GM18498 (cell line): ENCODE measurements around the gene WT1.
"Not testable (repeated sequence)": the region's sequence is repeated elsewhere in the genome, so short reads cannot be mapped to it uniquely, and the experiment has no call there.

Experiments
- ATAC-seq: cut with Tn5 transposase; IDR thresholded peaks from one replicate; pipeline ENCODE4 v1.9.1; 2021; ENCODE audit warnings: mild to moderate bottlenecking, moderate library complexity; ENCODE audit not compliant: unreplicated experiment

The WT1 gene

GRCh38 chr11:32388871-32389770 lies 46.2 kb downstream of the WT1 start:
- no peak for ATAC-seq

GRCh38 chr11:32388365-32388764 lies 47.0 kb downstream of the WT1 start:
- no peak for ATAC-seq

- no peak for ATAC-seq
Measured at GRCh38 chr11:32387411-32387810, 47.9 kb downstream of the WT1 start.

GRCh38 chr11:32386770-32387377 lies 48.5 kb downstream of the WT1 start:
- no peak for ATAC-seq

- no peak for ATAC-seq
Measured at GRCh38 chr11:32385998-32386397, 49.3 kb downstream of the WT1 start.

GRCh38 chr11:32382339-32383049 lies 52.8 kb downstream of the WT1 start:
- no peak for ATAC-seq

GRCh38 chr11:32381179-32381578 lies 54.2 kb downstream of the WT1 start:
- ATAC-seq, result no peak

GRCh38 chr11:32379719-32380118 lies 55.6 kb downstream of the WT1 start:
- ATAC-seq, result no peak

GRCh38 chr11:32375826-32376225 lies 59.5 kb downstream of the WT1 start:
- no peak for ATAC-seq

- no peak for ATAC-seq
Measured at GRCh38 chr11:32374261-32374711, 61.1 kb downstream of the WT1 start.

- not testable (repeated sequence) for ATAC-seq
Measured at GRCh38 chr11:32369987-32370386, 65.4 kb downstream of the WT1 start.

- no peak for ATAC-seq
Measured at GRCh38 chr11:32366666-32367065, 68.7 kb downstream of the WT1 start.

DNA sequence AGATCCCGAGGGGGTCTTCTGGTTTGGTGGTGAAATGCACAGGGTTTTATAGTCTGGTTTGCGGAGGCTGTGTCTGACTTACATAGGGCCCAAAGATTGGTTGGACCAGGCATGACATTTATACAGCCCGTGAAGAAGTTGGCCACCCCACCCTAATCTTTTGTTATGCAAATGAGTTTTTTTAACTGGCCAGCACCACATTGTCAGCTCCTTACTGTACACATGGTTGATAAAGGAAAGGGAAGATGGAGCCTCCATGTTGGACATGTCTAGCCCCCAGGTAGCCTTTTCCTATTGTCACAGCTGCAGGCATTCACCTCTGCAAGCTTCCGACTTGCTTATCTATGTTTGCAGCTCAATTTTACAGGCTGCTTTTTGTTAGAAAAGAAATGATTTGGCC lies 70.1 kb downstream of the WT1 start:
- no peak for ATAC-seq

DNA sequence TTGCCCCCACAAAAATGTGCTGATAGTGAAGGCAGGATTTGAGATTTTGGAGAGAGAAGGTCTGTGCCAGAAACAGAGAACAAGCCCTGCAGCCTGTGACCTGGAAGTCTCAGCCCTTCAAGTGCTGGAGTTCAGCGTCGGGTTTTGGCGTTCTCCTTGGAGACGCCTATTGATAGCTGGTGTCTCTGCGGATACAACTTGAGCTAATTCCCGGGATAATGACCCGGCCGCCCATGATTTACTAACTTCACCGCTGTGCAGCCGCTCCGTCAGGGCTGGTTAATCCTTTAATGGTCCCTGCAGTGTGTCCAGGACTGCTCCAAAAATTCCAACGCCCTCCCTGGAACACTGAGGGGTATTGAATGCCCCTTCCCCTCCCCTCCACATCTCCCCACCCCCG lies 76.6 kb downstream of the WT1 start:
- ATAC-seq, result no peak

GRCh38 chr11:32353884-32354283 lies 81.5 kb downstream of the WT1 start:
- no peak for ATAC-seq

DNA sequence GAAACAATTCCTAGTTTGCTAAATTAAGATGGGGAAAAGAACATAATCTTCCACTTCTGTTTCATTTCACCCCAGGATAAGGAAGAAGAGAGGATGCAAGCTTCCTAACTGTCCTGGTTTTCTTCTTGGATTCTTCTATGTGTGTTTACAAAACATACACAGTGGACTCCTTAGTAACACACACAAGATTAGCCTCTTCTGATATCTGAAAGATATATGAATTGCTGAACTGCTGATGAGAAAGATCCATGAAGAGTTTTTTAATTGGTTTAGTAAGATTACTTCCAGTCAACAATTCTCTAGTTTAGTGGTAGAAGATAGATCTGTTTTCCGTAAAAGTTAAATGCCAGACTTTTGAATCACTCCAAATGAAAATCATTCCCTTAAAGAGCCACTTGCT lies 86.8 kb downstream of the WT1 start:
- ATAC-seq, result no peak

DNA sequence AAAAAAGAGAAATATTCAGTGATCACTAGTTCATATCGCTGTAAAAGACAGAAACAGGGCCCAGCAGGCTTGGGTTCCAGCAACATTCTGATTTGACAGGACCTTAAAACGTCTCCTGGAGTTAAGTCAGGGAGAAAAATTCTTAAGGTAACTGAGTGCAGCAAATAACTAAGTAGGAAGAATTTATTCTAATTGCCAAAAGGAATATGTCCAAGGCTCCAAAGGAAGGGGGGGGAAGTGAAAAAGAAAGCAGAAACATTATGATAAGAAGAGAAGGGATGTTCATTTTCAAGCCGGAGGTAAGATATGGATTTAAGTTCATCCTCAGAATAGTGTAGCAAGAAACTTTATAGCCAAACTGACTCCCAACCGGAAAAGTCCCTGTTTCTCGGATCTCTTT lies 90.4 kb downstream of the WT1 start:
- no peak for ATAC-seq

DNA sequence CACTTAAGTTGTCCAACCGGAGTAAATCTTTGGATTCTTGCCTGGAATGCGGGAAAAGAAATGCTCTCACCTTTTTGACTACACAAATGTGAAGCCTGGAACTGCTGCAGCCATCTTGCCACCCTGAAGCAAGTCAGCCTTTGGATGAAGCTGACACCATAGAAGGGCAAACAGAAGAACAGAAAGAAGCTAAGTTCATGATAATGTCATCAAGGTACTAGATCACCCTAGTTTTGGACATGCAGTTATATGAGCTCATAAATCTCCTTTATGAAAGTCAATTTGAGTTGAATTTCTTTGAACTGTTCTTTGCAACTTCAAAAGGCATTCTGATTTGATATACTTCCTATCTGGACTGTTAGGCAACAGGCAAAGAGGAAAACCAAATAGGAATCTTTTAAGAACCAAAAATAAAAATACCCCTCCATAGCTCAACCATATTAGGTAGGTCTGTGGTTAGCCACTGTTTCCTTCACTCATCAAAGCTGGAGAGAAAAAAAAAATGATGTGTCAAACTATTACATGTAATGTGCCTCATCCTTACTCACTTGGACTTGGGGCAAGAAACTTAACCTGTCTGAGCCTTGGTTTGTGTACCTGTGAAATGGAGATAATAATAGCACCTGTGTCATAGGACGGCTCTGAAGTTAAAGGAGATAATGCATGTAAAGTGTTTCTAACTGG lies 91.9 kb downstream of the WT1 start:
- no peak for ATAC-seq

DNA sequence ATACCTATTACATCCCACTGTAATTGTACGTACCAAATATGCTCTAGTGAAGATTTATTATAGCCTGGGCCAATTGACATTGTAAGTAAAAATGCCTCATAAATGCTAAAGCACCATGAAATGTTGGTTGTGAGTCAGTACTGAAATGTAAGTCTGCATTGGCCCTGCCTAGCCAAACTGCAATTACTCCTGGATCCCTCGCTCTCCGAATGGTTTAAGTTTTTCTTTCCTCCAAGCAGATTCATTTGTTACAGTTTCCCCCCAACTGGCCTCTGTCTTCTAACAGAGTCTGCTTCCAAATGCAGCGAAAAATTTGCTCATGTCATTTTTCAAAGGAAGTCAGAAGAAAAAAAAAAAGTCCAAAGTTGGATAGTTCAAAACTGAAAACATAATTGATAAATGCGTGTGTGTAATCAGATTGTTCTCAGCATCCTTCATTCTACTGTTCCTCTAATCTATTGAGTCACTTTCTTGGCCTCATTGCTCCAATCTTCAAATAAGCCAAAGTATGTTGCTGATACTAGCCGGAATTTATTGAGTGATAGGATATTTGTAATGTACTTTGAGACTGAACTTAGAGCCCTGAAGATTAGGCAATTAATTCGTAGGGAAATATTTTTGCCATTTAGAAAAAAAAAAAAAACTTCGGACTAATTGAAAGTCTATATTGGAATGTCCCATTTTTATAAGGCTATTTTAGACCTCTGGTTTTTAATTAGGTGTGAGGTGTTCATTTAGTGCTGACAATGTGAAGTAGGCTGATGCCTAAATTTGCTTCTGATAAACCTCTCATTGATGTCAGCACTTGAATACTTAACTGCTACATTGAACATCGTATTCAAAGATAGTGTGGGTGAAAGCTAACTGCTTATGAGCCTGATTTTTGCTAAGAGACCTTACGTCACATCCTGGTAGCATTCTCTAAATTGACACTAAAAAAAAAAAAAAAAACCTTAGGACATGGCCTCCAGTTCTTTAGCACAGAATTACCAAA lies 93.4 kb downstream of the WT1 start:
- ATAC-seq, result no peak

- no peak for ATAC-seq
Measured at GRCh38 chr11:32340181-32340580, 95.2 kb downstream of the WT1 start.
